A204.1 (cell line): ENCODE measurements around the gene RMND5B.
"Not testable (repeated sequence)": the region's sequence is repeated elsewhere in the genome, so short reads cannot be mapped to it uniquely, and the experiment has no call there.

Experiments used
- FAIRE-seq: peaks from 2 replicates; lab custom pipeline; 2012; peaks lifted over from hg19 to GRCh38; lab: Jason Lieb, UNC

The RMND5B gene

DNA sequence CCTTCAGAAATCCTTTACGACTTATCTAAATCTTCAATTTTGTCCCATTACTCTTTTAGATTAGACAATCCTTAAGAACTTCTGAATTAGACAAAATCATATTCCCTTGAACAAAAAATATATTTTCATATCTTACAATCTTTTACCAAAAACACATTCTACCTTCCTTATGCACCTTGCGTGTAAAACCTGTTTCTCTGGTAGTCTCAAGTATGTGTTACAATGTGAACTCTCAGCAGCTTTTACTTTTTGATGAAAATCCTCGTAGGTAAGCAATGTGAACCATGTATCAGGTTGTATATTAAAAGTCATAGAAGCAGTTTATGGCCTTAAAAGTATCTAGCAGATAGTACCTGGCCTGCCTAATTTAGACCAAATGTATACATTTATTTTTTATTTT, 43.6 kb downstream of the RMND5B start:
- FAIRE-seq: no peak

DNA sequence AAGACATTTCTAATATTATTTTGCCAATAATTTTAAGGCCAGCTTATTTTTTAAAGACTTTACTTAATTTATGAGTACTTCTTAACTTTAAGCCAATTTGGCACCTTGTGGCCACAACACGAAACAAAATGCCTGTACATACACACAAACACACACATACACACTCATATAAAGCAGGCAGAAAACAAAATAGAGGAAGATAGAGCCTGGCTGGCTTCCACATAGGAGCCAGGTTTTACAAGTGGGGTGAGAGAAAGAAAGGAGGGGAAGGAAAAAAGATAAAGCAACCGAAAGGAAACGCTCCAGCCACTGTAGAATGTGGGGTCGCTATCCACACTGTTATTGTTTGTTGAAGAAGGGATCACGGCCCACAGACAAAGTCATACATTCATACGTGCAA, 46.0 kb downstream of the RMND5B start:
- FAIRE-seq: no peak

DNA sequence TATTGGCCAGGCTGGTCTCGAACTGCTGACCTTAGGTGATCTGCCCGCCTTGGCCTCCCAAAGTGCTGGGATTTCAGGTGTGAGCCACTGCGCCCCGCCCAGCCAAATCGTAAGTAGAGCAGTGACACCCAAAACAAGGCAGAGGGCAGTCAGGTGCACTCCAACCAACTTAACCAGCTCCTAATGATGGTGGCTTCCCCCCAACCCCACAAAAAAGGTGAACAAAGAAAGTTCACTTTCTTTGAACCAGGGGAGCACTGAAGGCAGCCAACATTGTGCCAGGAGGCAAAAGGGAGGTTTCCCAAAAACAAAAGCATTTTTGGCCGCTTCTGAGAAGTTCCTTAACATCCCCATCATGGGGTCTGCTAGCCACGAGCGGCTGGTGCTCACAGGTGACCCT, 46.8 kb downstream of the RMND5B start:
- no peak for FAIRE-seq

DNA sequence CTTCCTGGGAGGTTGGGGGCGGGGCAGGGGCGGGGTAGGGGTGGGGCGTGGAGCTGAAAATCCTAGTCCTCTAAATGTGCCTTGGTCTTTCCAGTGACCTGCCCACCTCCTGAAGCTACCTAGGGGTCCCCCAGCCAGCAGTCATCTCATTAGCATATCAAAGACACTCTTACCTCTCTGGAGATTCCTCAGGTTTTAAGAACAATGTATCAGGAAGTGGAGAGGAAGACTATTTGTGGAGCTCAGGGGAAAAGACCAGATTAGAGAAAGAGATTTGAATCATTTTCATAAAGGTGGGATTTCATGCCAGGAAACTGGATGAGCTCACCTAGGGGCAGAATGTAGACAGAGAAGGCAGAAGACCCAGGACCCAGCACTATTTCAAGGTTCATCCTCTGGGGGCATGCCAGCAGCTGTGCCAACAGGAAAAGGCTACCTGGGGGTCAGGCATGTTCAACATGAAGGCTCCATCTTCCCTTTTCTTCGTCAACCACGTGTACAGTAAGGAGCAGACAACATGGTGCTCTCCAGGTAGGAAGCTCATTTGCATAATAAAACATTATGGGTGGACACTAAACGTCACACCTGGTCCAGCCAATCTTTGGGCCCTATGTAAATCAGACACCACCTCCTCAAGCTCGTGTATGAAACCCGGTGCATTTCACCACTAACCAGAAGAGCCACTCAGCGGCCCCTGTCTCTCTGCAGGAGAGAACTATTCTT, 49.5 kb downstream of the RMND5B start:
- FAIRE-seq: no peak

DNA sequence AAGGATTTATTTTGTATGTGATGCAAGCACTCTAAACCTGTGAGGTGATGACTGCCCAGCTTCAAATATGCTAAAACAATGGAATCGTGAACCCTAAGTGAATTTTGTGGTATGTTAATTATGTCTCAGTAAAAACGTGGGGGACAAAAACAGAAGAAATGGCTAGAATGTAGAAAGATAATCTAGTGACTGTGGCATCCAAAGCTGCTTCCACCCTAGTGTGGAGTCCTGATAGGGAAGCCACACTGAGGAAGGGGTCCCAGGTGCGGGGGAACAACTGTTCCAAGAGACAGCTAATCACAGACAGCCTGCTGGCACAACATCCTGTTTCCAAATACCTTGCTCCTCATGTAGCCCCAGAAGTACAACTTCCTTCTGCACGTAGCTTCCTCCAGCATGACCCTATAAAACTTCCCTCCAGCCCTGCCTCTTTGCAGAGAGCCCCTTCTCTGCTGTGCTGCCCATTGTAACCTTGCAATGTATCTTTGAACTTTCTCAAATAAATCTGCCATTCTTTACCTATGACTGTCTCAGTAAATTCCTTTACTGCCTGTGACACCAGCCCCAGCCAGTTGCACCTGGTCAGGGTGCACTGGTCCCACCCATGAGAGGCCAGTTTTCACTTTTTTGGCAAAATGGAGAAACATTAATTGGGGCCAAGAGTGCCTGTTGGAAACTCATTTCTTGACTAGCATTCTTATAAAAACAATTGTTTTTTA, 51.5 kb downstream of the RMND5B start:
- no peak for FAIRE-seq

DNA sequence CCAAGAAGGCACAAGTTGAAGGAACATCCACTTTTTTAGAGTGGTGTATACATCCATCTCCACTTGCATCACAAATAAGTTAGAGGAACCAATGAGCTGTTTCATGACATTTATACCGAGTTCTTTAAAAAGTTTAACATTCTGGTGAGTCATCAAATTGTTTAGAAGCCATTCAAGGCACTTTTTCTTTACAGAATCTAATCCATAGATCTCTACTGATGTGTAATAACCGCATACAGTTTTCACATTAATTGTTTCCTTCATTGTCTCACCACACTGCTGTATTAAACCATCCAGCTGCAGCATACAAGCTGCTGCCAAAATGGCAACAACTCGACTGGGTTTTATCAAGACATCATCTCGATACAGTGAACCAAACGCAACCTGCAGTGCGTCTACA, 55.6 kb downstream of the RMND5B start:
- no peak for FAIRE-seq

DNA sequence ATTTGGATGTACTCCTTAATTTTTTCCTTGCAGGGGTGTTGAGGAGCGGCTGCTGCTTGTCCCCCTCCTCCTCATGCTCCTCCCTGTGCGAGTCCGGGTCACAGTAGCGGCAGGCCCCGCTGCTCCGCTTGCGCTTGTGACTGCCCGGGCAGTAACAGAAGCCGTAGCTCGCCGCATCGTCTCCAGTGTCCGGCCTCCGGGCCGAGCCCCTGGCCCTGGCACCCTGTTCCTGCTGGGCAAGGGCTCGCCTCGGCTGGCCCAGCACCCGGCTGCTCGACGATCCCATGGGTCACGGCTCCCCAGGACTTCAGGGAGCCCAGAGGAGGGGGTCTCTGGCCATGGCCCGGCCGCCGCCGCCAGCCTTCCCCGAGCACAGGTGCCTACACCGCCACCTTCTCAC, 56.2 kb downstream of the RMND5B start, which contains the start of gene GMCL2:
Gene GMCL2, minus strand, starts transcription at position 358 of the 400 bp plus-strand sequence. Its CDS starts 72 bp downstream, at position 286.
- no peak for FAIRE-seq

DNA sequence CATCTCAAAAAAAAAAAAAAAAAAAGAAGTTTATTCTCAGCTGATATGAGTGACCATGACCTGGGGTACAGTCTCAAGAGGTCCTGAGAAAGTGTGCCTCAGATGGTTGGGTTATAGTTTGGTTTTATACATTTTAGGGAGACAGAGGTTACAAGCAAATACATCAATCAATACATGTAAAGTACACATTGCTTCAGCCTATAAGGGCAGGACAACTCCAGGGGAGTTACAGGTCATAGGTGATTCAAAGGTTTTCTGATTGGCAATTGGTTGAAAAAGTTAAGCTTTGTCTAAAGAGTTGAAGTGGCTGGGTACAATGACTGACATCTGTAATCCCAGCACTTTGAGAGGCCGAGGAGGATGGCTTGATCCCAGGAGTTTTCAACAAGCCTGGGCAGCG, 58.6 kb downstream of the RMND5B start:
- no peak for FAIRE-seq

DNA sequence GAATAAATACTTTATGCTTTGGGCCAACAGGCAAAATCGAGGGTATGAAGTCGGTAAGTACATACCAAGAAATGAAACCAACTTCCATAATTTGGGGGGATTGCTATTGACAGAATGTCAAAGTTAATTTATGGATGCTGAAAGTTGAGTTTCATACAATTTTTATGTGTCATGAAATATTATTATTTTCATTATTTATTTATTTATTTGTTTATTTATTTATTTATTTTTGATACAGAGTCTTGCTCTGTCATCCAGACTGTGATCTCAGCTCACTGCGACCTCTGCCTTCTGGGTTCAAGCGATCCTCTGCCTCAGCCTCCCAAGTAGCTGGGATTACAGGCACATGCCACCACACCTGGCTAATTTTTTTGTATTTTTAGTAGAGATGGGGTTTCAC, 60.8 kb downstream of the RMND5B start:
- no peak for FAIRE-seq

DNA sequence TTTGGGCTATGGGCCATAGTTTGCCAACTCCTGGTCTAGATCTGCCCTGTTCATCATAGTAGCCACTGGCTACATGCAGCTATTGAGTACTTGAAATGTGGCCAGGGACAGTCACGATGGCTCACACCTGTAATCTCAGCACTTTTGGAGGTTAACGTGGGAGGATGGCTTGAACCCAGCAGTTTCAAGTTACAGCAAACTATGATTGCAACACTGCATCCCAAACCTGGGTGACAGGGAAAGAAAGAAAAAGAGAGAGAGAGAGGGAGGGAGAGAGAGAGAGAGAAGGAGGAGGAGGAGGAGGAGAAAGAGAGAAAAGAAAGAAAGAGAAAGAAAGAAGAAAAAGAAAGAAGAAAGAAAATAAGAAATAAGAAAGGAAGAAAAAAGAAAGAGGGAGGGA, 61.4 kb downstream of the RMND5B start:
- no peak for FAIRE-seq

DNA sequence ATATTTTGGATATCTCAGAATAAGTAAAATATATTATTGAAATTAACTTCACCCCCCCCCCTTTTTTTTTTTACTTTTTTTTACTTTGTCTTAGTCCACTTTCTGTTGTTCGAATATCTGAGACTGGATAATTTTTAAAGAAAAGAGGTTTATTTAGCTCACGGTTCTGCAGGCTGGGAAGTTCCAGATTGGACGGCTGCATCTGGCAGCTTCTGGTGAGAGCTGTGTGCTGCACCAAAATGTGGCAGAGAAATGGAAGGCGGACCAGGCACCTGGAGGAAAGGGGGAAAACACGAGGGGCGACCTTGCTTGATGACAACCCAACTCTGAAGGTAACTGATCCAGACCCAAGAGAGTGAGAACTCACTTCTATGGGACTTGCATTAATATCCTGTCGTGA, 62.0 kb downstream of the RMND5B start:
- no peak for FAIRE-seq

DNA sequence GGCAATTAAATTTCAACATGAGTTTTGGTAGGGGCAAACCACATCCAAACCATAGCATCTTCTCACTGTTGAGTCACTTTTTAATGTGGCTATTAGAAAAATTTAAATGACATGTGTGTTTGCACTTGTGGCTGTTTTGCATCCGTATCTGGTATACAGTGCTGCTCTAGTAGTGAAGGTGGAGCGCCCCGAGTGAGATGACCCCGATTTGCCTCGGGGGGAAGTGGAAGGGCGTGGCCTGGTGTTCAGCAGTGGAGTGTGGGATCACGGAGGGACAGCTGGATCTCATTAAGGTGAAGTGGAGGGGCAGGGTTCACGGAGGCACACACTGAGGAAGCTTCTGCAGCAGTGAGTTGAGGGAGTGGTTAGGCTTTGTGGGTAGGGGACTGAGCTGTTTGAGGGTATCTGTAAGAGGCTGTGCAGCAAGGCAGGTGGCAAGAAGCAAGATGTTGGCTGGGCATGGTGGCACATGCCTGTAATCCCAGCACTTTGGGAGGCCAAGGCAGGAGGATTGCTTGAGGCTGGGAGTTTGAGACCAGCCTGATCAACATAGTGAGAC, 62.5 kb downstream of the RMND5B start:
- FAIRE-seq: no peak

DNA sequence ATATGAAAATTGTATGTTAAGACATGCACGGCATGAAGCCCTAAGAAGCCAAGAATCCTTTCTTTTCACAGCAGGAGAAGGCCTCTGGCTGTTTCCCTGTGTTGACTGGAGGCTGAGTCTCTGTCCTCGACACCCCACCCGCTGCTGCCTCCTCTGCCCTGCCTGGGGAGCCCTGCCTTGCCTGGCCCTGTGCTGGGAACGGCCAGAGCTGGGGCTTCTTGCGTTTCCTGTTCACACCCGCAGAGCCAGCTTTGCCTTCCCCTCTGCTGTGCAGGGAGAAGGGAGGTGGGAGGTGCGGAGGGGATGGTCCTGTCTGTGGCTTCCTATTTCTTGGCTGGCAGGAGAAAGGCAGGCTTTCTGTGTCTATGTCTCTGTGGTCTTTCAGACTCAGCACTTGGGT, 63.2 kb downstream of the RMND5B start:
- no peak for FAIRE-seq

DNA sequence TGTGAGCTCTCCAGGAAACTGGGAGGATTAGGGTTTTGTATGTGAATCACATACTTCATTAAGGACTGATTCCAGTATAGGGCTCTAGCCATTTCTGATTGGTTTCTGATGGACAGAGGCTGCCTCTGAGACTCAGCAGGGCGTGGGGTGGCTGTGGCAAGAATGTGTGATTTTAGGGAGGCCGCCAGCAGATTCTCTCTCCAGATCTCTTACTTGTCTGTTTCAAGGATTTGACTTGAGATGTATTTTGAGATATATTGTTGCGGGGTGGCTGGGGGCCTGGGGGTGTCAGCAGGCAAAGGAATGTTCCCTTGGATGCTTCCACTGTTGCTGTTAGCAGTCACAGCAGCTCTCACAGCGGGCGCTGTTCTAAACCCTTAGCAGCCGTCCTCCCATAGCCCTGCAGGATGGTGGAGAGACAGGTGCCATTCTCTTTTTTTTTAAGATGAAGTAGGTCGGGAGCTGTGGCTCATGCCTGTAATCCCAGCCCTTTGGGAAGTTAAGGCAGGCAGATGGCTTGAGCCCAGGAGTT, 65.5 kb downstream of the RMND5B start:
- no peak for FAIRE-seq

DNA sequence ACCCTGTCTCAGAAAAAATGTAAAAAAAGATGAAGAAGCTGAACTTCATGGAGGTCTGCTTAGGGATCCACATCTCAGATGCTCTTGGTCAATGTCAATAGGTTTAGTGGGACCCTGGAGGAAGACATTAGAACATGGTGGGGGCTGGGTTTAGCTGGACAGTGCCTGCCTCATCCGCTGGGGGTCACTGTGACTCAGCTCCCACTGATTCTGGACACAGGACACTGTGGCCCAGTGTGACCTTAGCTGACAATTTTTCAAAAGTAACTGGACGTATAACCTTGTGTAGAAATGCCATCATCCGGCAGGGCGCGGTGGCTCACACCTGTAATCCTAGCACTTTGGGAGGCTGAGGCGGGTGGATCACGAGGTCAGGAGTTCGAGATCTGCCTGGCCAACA, 66.2 kb downstream of the RMND5B start:
- FAIRE-seq: no peak

DNA sequence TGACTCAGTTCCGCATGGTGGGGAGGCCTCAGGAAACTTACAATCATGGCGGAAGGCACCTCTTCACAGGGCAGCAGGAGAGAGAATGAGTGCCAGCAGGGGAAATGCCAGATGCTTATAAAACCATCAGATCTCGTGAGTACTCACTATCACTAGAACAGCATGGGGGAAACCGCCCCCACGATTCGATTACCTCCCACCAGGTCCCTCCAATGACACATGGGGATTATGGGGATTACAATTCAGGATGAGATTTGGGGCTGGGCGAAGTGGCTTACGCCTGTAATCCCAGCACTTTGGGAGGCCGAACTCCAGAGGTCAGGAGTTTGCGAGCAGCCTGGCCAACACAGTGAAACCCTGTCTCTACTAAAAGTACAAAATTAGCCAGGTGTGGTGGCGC, 67.3 kb downstream of the RMND5B start:
- FAIRE-seq: not testable (repeated sequence)

DNA sequence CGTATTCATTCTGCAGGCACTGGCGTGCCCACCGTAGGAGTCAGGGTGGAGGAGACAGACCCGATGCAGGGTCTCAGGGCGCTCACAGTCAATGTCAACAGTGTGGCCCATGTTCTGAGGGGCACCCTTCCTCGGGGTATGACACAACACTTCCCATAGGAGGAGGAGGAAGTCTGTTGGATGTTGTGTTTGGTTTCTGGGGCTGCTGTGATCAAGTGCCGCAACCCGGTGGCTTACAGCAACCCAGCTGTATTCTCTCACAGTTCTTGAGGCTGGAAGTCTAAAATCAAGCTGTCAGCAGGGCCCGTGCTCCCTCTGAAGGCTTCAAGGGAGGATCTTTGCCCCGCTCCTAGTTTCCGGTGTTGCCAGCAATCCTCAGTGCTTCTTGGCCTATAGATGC, 67.9 kb downstream of the RMND5B start:
- no peak for FAIRE-seq

DNA sequence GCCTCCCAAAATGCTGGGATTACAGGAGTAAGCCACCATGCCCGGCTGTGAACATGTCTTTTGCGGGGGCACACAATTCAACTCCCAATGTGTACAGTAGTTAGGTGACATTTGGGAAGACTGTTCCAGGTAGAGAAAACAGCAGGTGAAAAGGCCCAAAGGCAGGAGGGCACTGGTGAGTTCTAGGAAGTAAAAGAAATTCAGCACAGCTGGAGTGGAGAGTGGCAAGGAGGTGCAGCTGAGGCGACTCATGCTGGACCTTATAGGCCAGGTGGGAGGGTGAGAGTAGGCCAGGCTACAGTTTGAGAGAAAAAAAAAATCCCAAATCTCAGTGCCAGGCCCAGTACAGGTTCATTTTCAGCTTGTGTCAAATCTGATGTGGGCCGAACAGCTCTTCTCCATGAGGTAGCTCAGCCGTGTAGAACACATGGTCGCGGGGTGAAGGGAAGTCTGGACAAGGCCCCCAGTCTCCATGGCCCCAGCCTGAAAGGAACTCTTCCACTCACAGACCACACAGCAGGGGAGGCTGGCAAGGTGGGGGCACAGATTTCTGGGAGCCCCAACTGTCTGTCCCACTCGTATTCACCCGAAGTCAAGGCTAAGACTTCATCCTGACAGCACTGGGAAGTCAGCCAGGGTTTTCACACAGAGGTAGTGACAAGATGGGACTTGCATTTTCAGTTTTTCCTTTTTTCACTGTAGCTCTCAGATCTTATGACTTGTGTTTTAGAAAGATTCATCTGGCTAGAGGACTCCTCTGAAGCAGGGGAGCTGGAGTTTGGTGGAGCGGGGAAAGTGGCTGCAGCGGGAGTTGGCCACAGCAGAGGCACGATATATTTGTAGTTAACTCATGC, 69.0 kb downstream of the RMND5B start:
- no peak for FAIRE-seq
